ENCODE measurements around the gene RITA1. TPM values are rescaled to one million over a fixed set of nuclear protein-coding genes. Genes with fewer than 3 reads are reported as not detected.

Gene RITA1
- total RNA-seq, 2 experiments from 2014 or later: 18.5 to 19.1 TPM

GRCh38 chr12:113186666-113187325 is 1.3 kb downstream of the RITA1 start:
- CTCF ChIA-PET: interaction anchor here (1.1 to 4.6 kb wide), 3 partner anchors 9 to 71 kb away, joined by 4 to 36 read pairs (median 15); no protein-coding TSS in a partner anchor

GRCh38 chr12:113189361-113189760 is 3.8 kb downstream of the RITA1 start:
- intact Hi-C loops (cut with micrococcal nuclease): no loop called here
- CTCF ChIA-PET: no interaction called here
- peaks cover 25% of the 10 kb centered on the region for H3K36me3 Mint-ChIP-seq (ENCODE audit: low read depth)

More at GRCh38 chr12:113186666-113187325, 1.3 kb downstream of the RITA1 start:
- no peak for TF ChIP-seq CTCF (IDR thresholded peaks at IDR 0.05)
- no peaks in the 10 kb centered on the region for H3K27me3 Mint-ChIP-seq
- intact Hi-C loops (cut with micrococcal nuclease): no loop called here
- DNase-seq (no peak), ATAC-seq (no peak)
- peak overlapping the region; percentile 97 for H3K27ac Mint-ChIP-seq
- H3K9me3 Mint-ChIP-seq: no peaks in the 10 kb centered on the region
- H3K36me3 Mint-ChIP-seq (ENCODE audit: low read depth): peaks cover 28% of the 10 kb centered on the region
- POLR2A ChIA-PET: interaction anchor here (0.7 to 3.2 kb wide), 5 partner anchors 9 to 72 kb away, joined by 3 to 17 read pairs (median 6); partner anchors contain the start of gene TPCN1
- peak overlapping the region; percentile 97 for H3K4me3 Mint-ChIP-seq
- peaks cover 36% of the 10 kb centered on the region for H3K4me1 Mint-ChIP-seq (ENCODE audit: low read depth)

DNA sequence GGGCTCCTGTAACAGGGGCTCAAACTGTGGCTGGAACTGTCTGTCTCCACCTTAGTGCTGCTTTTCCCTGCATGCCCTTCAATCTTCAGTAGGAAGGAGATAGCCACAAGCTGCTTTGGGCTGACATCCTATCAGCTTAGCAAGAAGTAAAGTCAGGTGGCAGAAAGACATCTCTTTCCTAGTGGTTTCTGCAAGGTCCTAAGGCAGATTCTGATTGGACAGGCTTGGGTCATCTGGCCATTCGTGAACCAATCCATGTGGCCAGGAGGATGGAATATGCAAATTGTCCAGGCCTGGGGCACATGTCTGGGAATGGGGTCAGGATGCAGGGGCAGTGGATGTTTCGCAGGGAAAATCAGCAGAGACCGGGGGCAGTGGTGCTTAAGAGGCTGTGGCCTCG is 5.2 kb downstream of the RITA1 start:
- Mint-ChIP-seq H3K4me3 (no peak overlapping the region), H3K4me1 (ENCODE audit: low read depth) (peaks cover 22% of the 10 kb centered on the region), H3K36me3 (ENCODE audit: low read depth) (peaks cover 25% of the 10 kb centered on the region), H3K27ac (no peak overlapping the region), H3K9me3 (no peaks in the 10 kb centered on the region), H3K27me3 (no peaks in the 10 kb centered on the region)
- no peak for ATAC-seq
- no peak for TF ChIP-seq CTCF (IDR thresholded peaks at IDR 0.05)
- intact Hi-C loops (cut with micrococcal nuclease): loop anchor here (10.0 kb wide), 1 partner anchor 224 kb away; no protein-coding TSS in a partner anchor
- POLR2A ChIA-PET: interaction anchor here (0.6 to 0.7 kb wide), 2 partner anchors 21 to 28 kb away, joined by 3 read pairs; no protein-coding TSS in a partner anchor
- DNase-seq: no peak
- CTCF ChIA-PET: interaction anchor here (0.6 to 1.5 kb wide), 2 partner anchors 16 to 60 kb away, joined by 3 read pairs; no protein-coding TSS in a partner anchor

More at GRCh38 chr12:113189361-113189760, 3.8 kb downstream of the RITA1 start:
- ATAC-seq: no peak
- Mint-ChIP-seq H3K4me3 (no peak overlapping the region), H3K27ac (peak overlapping the region; percentile 52), H3K9me3 (no peaks in the 10 kb centered on the region), H3K27me3 (no peaks in the 10 kb centered on the region), H3K4me1 (ENCODE audit: low read depth) (peaks cover 22% of the 10 kb centered on the region)
- no peak for TF ChIP-seq CTCF (IDR thresholded peaks at IDR 0.05)
- POLR2A ChIA-PET: interaction anchor here (0.6 to 1.0 kb wide), 2 partner anchors 10 to 1499 kb away, joined by 3 to 4 read pairs; no protein-coding TSS in a partner anchor
- DNase-seq: no peak

- Mint-ChIP-seq H3K27me3 (no peaks in the 10 kb centered on the region), H3K27ac (no peak overlapping the region), H3K4me1 (ENCODE audit: low read depth) (peaks cover 19% of the 10 kb centered on the region), H3K36me3 (ENCODE audit: low read depth) (peaks cover 23% of the 10 kb centered on the region), H3K4me3 (no peak overlapping the region), H3K9me3 (no peaks in the 10 kb centered on the region)
- DNase-seq (no peak), ATAC-seq (no peak)
- TF ChIP-seq CTCF (IDR thresholded peaks at IDR 0.05): no peak
- ChIA-PET POLR2A (interaction anchor here (0.7 kb wide), 1 partner anchor 28 kb away, joined by 3 read pairs; no protein-coding TSS in a partner anchor), CTCF (interaction anchor here (0.6 to 1.5 kb wide), 2 partner anchors 17 to 60 kb away, joined by 3 read pairs; no protein-coding TSS in a partner anchor)
- intact Hi-C loops (cut with micrococcal nuclease): loop anchor here (10.0 kb wide), 1 partner anchor 224 kb away; no protein-coding TSS in a partner anchor
These were observed 5.7 kb downstream of the RITA1 start for GRCh38 chr12:113191227-113191626.
